Activated CD8-positive, alpha-beta memory T cell treated with anti-CD3 and anti-CD28 coated beads, Interleukin-2, amount 10 ng/mL, durations not matched to agents 7 days and 5 days (primary cell): ENCODE data around the gene NUBP1. TPM values are rescaled to one million over a fixed set of nuclear protein-coding genes. Genes with fewer than 3 reads are reported as not detected.
"Not testable (repeated sequence)": the region's sequence is repeated elsewhere in the genome, so short reads cannot be mapped to it uniquely, and the experiment has no call there.

Experiments used
- ATAC-seq: fragments of 150-1000 bp; cut with Tn5 transposase; one replicate; pipeline ENCODE4 v1.10.0; 2021; ENCODE audit warnings: moderate library complexity
- CTCF ChIA-PET: fragments of 350-600 bp; sonication (Branson Sonifier 250); formaldehyde crosslinking; loops from one replicate; lab custom pipeline; 2021; ENCODE audit warnings: antibody characterized with exemption; lab: Charles Lee
- DNase-seq: peaks from one replicate; pipeline ENCODE4 v3.0.0-alpha.2; 2020
- H3K27ac Mint-ChIP-seq: one replicate; pipeline ENCODE4 v1.8.0; 2021; ENCODE audit warnings: mild to moderate bottlenecking, mixed read lengths
- H3K27me3 Mint-ChIP-seq: one replicate; pipeline ENCODE4 v1.8.0; 2021; ENCODE audit warnings: mixed read lengths
- H3K36me3 Mint-ChIP-seq: one replicate; pipeline ENCODE4 v1.8.0; 2021; ENCODE audit warnings: mild to moderate bottlenecking, mixed read lengths
- H3K4me1 Mint-ChIP-seq: one replicate; pipeline ENCODE4 v1.8.0; 2021; ENCODE audit warnings: mixed read lengths
- H3K4me3 Mint-ChIP-seq: one replicate; pipeline ENCODE4 v1.8.0; 2021; ENCODE audit warnings: mild to moderate bottlenecking, moderate library complexity, mixed read lengths
- H3K9me3 Mint-ChIP-seq: one replicate; pipeline ENCODE4 v1.8.0; 2022; ENCODE audit warnings: low read depth, mixed read lengths
- total RNA-seq, 2 experiments: library from RNA; stranded (reverse); gene quantifications; one replicate each; pipeline ENCODE4 v1.2.3, GENCODE V29; 2021

The NUBP1 gene
- total RNA-seq, 2 experiments from 2014 or later = 27.8 to 35.3 TPM

DNA sequence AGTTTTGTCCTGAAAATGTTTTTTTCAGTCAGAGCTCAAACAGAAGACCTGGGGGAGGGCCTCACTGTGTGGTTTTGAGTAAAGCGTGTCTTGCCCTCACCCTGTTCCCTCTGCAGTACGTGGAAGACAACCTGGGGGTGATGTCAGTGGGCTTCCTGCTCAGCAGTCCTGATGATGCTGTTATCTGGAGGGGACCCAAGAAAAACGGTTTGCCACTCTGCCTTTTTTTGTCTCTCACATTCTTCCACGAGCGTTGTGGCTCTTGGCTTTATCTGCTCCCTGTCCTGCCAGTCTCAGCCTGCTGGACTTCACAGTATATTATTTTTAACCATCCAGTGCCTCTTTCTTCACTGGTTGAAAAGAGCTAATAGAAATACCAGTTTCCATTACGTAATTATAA, 12.9 kb downstream of the NUBP1 start:
- H3K4me1 Mint-ChIP-seq = peaks cover 19% of the 10 kb centered on the region
- CTCF ChIA-PET = interaction anchor here (1.0 kb wide), 2 partner anchors 75 to 162 kb away, joined by 3 to 4 read pairs; no protein-coding TSS in a partner anchor
- no peak for ATAC-seq
- H3K27me3 Mint-ChIP-seq = no peaks in the 10 kb centered on the region
- peaks cover 35% of the 10 kb centered on the region for H3K36me3 Mint-ChIP-seq
- no peak overlapping the region for H3K4me3 Mint-ChIP-seq
- H3K27ac Mint-ChIP-seq = no peak overlapping the region
- no peak for DNase-seq
- H3K9me3 Mint-ChIP-seq = no peaks in the 10 kb centered on the region

DNA sequence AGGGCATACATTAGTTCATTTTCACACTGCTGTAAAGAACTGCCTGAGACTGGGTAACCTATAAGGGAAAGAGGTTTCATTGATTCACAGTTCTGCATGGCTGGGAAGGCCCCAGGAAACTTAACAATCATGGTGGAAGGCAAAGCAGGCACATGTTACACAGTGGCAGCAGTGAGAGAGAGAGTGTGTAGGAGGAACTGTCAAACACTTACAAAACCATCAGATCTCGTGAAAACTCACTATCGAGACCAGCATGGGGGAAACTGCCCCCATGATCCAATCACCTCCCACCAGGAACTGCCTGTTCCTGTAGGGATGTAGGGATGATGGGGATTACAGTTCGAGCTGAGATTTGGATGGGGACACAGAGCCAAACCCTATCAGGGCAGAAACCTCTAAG, 17.2 kb downstream of the NUBP1 start:
- DNase-seq (no peak), ATAC-seq (no peak)
- Mint-ChIP-seq H3K27ac (no peak overlapping the region), H3K4me1 (peaks cover 19% of the 10 kb centered on the region), H3K9me3 (peaks cover 3% of the 10 kb centered on the region), H3K27me3 (no peaks in the 10 kb centered on the region), H3K36me3 (peaks cover 50% of the 10 kb centered on the region), H3K4me3 (no peak overlapping the region)
- CTCF ChIA-PET = no interaction called here

DNA sequence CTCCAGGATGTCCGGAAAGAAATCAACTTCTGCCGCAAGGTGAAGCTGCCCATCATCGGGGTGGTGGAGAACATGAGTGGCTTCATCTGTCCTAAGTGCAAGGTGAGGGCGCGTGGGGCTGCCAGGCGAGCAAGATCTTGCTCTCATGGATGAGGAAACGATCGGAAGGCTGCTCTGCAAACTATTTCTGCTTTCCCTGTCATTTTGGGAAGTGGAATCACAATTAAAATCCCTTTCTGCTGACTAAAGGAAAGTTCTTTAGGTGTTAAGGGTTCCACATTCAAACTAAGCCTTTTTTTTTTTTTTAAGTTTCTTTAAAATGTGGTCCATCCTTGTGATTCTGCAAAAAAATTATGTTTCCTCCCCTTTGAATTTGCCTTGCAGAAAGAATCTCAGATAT, 17.7 kb downstream of the NUBP1 start:
- H3K27ac Mint-ChIP-seq = no peak overlapping the region
- H3K9me3 Mint-ChIP-seq = peaks cover 3% of the 10 kb centered on the region
- peaks cover 50% of the 10 kb centered on the region for H3K36me3 Mint-ChIP-seq
- CTCF ChIA-PET = no interaction called here
- no peak for DNase-seq
- ATAC-seq = no peak
- H3K27me3 Mint-ChIP-seq = no peaks in the 10 kb centered on the region
- H3K4me3 Mint-ChIP-seq = no peak overlapping the region
- peaks cover 21% of the 10 kb centered on the region for H3K4me1 Mint-ChIP-seq

DNA sequence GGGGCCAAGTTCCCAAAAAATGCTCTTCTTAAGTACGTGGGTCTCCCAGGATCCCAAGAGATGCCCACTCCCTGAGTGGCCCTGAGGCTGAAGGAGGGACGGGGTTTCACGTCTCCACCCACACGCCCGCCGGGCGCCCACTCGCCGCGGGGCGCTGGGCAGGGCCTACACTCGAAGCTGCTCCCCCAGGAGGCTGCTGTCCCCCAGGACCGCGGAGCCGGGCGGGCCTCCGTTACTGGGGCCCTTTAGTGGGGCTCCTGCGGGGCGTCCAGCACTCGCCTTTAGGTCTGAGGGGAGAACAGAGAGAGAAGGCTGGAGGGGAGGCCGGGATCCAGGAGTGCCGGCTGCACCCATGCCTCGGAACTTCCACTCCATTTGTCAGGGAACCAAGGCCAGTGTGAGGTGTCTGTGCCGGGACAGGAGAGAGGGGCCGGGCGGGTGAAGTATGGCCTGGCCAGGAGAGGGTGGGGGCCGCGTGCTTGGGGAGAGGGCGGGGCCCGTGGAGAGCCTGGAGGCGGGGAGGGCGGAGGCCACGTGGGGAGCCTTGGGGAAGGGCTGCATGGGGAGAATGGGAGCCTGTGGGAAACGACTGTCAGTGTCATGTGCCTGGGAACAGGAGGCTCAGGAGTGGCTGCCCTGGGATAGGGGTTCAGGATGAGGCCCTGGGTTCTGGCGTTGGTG, 18.8 kb downstream of the NUBP1 start:
- peaks cover 21% of the 10 kb centered on the region for H3K4me1 Mint-ChIP-seq
- no peak overlapping the region for H3K27ac Mint-ChIP-seq
- H3K4me3 Mint-ChIP-seq = no peak overlapping the region
- H3K27me3 Mint-ChIP-seq = no peaks in the 10 kb centered on the region
- CTCF ChIA-PET = no interaction called here
- ATAC-seq (no peak), DNase-seq (no peak)
- peaks cover 3% of the 10 kb centered on the region for H3K9me3 Mint-ChIP-seq
- H3K36me3 Mint-ChIP-seq = peaks cover 51% of the 10 kb centered on the region

DNA sequence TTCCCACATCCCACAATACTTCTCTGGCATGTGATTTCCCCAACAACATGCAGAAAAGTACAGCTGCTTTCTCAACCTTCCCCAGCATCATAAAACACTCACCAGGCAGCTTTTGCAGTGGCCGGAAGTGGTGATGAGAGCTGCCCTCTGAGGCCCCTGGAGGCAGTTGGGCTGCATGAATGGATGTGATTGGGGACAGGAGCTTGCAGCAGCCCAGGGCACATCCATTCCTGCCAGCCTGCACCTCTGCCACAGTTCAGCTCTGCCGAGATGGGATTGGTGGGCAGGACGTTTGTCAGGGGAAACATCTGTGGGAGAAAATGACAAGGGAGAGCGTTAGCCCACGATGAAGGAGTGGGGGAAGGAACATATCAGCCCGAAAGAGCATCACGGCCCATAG, 19.8 kb downstream of the NUBP1 start:
- CTCF ChIA-PET = no interaction called here
- Mint-ChIP-seq H3K27me3 (no peaks in the 10 kb centered on the region), H3K36me3 (peaks cover 53% of the 10 kb centered on the region), H3K4me3 (no peak overlapping the region), H3K27ac (no peak overlapping the region), H3K9me3 (peaks cover 3% of the 10 kb centered on the region), H3K4me1 (peaks cover 23% of the 10 kb centered on the region)
- no peak for ATAC-seq
- DNase-seq = no peak

DNA sequence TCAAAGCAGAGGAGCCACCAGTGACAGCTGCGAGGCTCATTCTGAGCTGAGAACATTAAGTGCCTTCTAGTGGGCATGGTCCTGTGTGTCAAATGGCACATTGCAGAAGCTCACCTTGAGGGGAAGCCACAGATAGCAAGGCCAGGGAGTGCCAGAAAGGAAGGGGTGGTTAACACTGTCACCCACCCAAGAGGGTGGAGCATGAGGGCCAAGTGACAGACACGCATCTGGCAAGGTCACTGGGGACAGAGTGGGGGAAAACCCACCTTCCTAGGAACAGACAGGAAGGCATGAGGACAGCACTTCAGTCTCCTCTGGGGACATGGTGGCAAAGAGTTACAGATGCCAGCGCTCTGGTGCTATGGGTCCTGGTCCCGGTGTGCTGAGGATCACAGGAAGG, 22.1 kb downstream of the NUBP1 start:
- no peaks in the 10 kb centered on the region for H3K27me3 Mint-ChIP-seq
- no peak overlapping the region for H3K4me3 Mint-ChIP-seq
- DNase-seq (peak; percentile 60), ATAC-seq (peak; percentile 80)
- H3K9me3 Mint-ChIP-seq = peaks cover 3% of the 10 kb centered on the region
- H3K36me3 Mint-ChIP-seq = peaks cover 38% of the 10 kb centered on the region
- CTCF ChIA-PET = interaction anchor here (1.0 to 1.5 kb wide), 3 partner anchors 13 to 167 kb away, joined by 3 to 5 read pairs (median 3); no protein-coding TSS in a partner anchor
- peak overlapping the region; percentile 35 for H3K27ac Mint-ChIP-seq
- peaks cover 23% of the 10 kb centered on the region for H3K4me1 Mint-ChIP-seq

DNA sequence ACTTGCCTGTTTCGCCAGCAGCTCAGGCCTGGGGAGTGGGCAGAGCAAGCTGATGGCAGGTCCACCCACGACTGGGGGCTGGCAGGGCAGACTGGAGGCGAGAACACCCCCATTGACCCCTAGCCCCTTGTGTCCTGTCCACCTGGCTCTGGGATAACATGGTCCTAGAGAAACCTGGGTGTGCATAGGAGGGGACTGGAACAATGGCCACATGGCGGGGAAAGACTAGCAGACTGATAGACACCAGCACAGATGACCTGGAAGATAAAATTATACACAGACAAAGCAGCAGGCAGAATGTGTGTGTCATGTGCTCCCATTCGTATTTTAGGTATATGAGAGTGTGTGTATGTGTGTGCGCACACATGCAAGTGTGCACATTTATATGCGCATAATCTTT, 23.5 kb downstream of the NUBP1 start:
- peaks cover 3% of the 10 kb centered on the region for H3K27me3 Mint-ChIP-seq
- no peak overlapping the region for H3K4me3 Mint-ChIP-seq
- peaks cover 27% of the 10 kb centered on the region for H3K36me3 Mint-ChIP-seq
- ATAC-seq (no peak), DNase-seq (no peak)
- CTCF ChIA-PET = no interaction called here
- no peak overlapping the region for H3K27ac Mint-ChIP-seq
- H3K9me3 Mint-ChIP-seq = peaks cover 3% of the 10 kb centered on the region
- peaks cover 28% of the 10 kb centered on the region for H3K4me1 Mint-ChIP-seq

DNA sequence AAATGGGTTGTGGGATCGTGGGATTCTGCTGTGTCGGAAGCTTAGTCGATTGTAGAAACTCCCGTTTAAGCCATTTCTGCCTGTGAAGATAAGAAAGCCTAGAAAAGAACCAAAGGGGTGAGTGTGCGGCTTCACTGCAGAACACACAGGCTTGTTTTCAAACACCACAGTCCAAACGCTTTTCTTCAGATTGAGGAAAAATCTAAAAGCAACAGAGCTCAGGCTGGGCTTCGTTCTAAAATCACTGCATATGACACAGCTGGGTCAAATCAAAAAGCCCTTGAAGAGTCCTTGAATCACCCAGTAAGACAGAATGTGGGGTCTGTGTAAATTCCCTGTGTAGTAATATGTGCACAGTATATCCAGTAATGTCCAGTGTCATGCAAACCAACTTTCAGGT, 25.7 kb downstream of the NUBP1 start:
- CTCF ChIA-PET = no interaction called here
- H3K9me3 Mint-ChIP-seq = no peaks in the 10 kb centered on the region
- H3K36me3 Mint-ChIP-seq = peaks cover 9% of the 10 kb centered on the region
- H3K4me3 Mint-ChIP-seq = no peak overlapping the region
- ATAC-seq = no peak
- H3K4me1 Mint-ChIP-seq = peaks cover 26% of the 10 kb centered on the region
- DNase-seq = no peak
- no peak overlapping the region for H3K27ac Mint-ChIP-seq
- H3K27me3 Mint-ChIP-seq = peaks cover 8% of the 10 kb centered on the region

DNA sequence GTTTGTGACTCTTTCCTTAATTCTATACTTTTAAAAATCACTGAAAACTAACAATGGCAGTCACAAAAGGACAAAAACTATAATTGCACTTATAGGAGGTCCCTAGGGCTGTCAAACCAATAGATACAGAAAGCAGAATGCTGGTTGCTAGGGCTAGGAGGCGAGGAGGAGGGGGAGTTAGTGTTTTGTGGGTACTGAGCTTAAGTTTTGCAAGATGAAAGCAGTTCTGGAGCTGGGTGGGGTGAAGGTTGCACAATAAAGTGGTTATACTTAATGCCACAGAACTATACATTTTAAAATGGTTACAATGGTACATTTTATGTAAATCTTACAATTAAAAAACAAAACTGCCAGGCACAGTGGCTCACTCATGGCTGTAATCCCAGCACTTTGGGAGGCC, 27.3 kb downstream of the NUBP1 start:
- CTCF ChIA-PET = no interaction called here
- Mint-ChIP-seq H3K4me1 (peaks cover 18% of the 10 kb centered on the region), H3K27me3 (peaks cover 18% of the 10 kb centered on the region), H3K36me3 (peaks cover 6% of the 10 kb centered on the region), H3K9me3 (no peaks in the 10 kb centered on the region), H3K4me3 (no peak overlapping the region), H3K27ac (no peak overlapping the region)
- DNase-seq = no peak
- peak; percentile 20 for ATAC-seq

DNA sequence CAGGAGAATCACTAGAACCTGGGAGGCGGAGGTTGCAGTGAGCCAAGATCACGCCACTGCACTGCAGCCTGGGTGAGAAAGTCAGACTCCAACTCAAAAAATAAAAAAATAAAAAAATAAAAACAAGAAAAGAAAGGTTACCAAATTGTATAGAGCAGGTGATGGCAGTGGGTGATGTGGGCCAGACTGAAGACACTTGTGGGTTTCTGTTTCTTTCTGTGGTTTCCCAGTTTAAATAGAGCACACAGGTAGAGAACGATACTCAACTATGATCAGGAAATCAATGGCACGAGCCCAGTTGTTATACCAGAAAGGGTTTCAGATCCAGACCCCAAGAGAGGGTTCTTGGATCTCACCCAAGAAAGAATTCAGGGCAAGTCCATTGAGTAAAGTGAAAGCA, 32.6 kb downstream of the NUBP1 start:
- H3K27me3 Mint-ChIP-seq = peaks cover 59% of the 10 kb centered on the region
- H3K4me3 Mint-ChIP-seq = no peak overlapping the region
- CTCF ChIA-PET = interaction anchor here (0.7 kb wide), 1 partner anchor 10 kb away, joined by 6 read pairs; no protein-coding TSS in a partner anchor
- H3K9me3 Mint-ChIP-seq = no peaks in the 10 kb centered on the region
- H3K27ac Mint-ChIP-seq = no peak overlapping the region
- DNase-seq (peak; percentile 64), ATAC-seq (peak; percentile 80)
- no peaks in the 10 kb centered on the region for H3K36me3 Mint-ChIP-seq
- peaks cover 15% of the 10 kb centered on the region for H3K4me1 Mint-ChIP-seq

DNA sequence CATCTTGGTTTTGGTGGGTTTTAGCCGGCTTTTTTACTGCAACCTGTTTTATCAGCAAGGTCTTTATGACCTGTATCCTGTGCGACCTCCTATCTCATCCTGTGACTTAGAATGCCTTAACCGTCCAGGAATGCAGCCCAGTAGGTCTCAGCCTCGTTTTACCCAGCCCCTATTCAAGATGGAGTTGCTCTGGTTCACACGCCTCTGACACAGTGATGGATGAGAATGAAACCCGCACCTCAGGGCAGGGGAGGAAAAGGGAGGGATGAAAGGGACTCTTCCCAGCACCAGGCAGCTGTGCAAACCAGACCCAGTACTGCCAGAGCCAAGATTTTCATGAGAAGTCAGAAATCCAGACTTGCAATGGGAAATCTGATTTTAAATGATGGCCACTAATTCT, 33.3 kb downstream of the NUBP1 start:
- H3K4me3 Mint-ChIP-seq, CTCF ChIA-PET, ATAC-seq, DNase-seq, H3K36me3 Mint-ChIP-seq, H3K9me3 Mint-ChIP-seq, H3K27ac Mint-ChIP-seq: not testable (repeated sequence)
- Mint-ChIP-seq H3K27me3 (peaks cover 62% of the 10 kb centered on the region), H3K4me1 (peaks cover 15% of the 10 kb centered on the region)

DNA sequence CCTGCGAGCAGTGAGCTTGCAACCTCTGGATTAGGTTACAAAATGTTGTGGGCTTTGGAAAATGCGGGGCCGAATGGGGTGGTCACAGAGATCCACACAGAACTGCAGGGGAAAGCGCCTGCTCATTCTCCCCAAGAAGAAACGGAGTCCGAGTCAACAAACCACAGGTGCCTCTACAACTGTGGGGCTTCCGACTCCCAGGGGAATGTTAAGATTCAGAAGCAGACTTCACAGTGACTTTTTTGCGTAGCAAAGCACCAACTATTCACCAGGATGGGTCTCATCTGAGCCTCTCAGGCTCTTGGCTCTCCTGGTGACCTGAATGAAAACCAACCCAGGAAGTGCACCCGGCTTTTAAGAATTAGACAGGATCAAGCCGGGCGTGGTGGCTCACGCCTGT, 33.7 kb downstream of the NUBP1 start:
- no peak for ATAC-seq
- CTCF ChIA-PET = no interaction called here
- peaks cover 15% of the 10 kb centered on the region for H3K4me1 Mint-ChIP-seq
- no peak overlapping the region for H3K4me3 Mint-ChIP-seq
- peaks cover 64% of the 10 kb centered on the region for H3K27me3 Mint-ChIP-seq
- no peaks in the 10 kb centered on the region for H3K9me3 Mint-ChIP-seq
- H3K27ac Mint-ChIP-seq = no peak overlapping the region
- DNase-seq = no peak
- H3K36me3 Mint-ChIP-seq = no peaks in the 10 kb centered on the region

DNA sequence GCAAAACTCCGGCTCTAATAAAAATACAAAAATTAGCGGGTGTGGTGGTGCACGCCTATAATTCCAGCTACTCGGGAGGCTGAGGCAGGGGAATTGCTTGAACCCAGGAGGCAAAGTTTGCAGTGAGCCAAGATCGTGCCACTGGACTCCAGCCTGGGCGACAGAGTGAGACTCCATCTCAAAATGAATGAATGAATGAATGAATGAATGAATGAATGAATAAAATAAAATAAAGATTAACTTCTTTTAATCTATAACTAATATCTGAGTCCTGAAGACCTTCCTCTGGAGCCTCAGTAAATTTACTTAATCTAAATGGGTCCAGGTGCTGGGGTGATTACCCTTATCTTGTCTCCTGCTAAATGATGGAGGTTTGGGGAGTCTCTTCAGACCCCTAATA, 36.3 kb downstream of the NUBP1 start:
- H3K9me3 Mint-ChIP-seq, H3K36me3 Mint-ChIP-seq, DNase-seq, H3K4me3 Mint-ChIP-seq, H3K27ac Mint-ChIP-seq, ATAC-seq: not testable (repeated sequence)
- H3K4me1 Mint-ChIP-seq = peaks cover 15% of the 10 kb centered on the region
- H3K27me3 Mint-ChIP-seq = peaks cover 62% of the 10 kb centered on the region
- CTCF ChIA-PET = interaction anchor here (1.5 kb wide), 1 partner anchor 14 kb away, joined by 5 read pairs; no protein-coding TSS in a partner anchor

DNA sequence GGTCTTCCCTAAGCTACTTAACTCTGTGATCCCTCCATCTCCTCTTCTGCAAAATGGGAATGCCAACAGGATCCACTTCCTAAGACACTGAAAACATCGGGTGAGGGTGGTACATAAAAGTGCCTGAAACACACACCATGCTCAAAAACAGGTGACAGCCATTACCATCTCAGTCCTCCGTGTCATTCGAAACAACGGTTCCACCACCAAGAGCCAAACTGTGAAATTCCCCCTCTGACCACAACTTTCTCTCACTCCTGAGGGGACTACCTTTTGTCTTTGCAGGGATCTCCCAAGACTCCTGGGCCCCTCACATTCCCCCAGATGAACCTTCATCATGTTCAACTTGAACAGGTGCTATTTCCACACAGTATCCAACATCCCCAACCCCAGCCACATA, 37.0 kb downstream of the NUBP1 start:
- Mint-ChIP-seq H3K4me3 (no peak overlapping the region), H3K27ac (no peak overlapping the region), H3K27me3 (peaks cover 60% of the 10 kb centered on the region), H3K9me3 (no peaks in the 10 kb centered on the region), H3K36me3 (no peaks in the 10 kb centered on the region), H3K4me1 (peaks cover 10% of the 10 kb centered on the region)
- DNase-seq (no peak), ATAC-seq (no peak)
- CTCF ChIA-PET = no interaction called here
